ENCODE results near the gene TPP1. TPM values are rescaled to one million over a fixed set of nuclear protein-coding genes. Genes with fewer than 3 reads are reported as not detected.

TPP1 gene
- total RNA-seq, 1 experiment from 2014 or later, result 61.7 TPM

- BruUV-seq (replicated peaks), result no TSS peak
- POLR2A ChIA-PET, result no interaction called here
These were observed 31.2 kb downstream of the TPP1 start for GRCh38 chr11:6588018-6588417.

DNA sequence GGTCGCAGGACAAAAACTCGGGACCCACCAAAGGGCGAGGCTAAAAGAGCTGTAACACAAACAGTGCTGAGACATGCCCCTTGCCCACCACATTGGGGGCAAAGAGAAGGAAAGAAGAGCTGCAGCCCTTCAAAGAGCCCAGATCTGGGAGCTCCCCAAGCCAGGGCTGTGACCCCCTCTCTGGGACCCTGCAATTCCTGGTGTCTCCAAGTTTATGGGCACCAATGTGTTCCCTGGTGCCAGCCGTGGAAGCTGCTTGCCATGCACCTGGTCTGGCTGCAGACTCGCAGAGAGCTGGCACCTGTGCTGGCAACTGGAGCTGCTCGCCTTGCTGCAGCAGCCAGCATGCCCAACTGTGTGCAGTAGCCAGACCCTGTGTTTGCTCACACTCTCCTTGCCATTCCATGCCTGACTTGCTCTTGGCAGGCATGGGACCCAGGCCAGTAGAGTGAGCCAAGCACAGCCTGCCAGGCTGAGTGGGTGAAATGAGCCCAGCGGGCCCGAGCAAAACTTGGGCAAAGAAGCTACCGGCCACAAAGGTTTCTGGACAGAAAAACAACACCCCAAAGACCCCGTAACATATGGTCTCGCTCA is 31.8 kb downstream of the TPP1 start:
- POLR2A ChIA-PET, result no interaction called here
- DNase-seq, result no peak

More at GRCh38 chr11:6588018-6588417, 31.2 kb downstream of the TPP1 start:
- Mint-ChIP-seq H3K27ac (ENCODE audit: unreplicated experiment) (no peak overlapping the region), H3K9me3 (ENCODE audit: unreplicated experiment) (peaks cover 20% of the 10 kb centered on the region), H3K4me1 (ENCODE audit: low read depth, unreplicated experiment) (no peaks in the 10 kb centered on the region), H3K36me3 (ENCODE audit: insufficient read depth, unreplicated experiment) (peaks cover 8% of the 10 kb centered on the region), H3K4me3 (ENCODE audit: unreplicated experiment) (no peak overlapping the region), H3K27me3 (ENCODE audit: insufficient read depth, unreplicated experiment) (no peaks in the 10 kb centered on the region)
- Histone ChIP-seq H3K9me3 (peaks cover 8% of the 10 kb centered on the region; the same call in 1 of the 2 replicates), H3K36me3 (ENCODE audit: control insufficient read depth, insufficient read depth, low read length) (no peaks in the 10 kb centered on the region; the same call in 1 of the 2 replicates), H3K4me3 (ENCODE audit: low read depth, low read length) (no peak overlapping the region), H3K4me1 (no peaks in the 10 kb centered on the region), H3K27me3 (replicated peaks; ENCODE audit: control insufficient read depth, insufficient read depth, low read length) (no peaks in the 10 kb centered on the region)
- no peak for DNase-seq
- CTCF ChIA-PET, result no interaction called here
- intact Hi-C loops (cut with micrococcal nuclease; ENCODE audit: unreplicated experiment), result no loop called here
- no peak for TF ChIP-seq CTCF (IDR thresholded peaks at IDR 0.05; ENCODE audit: insufficient read depth in 1 of 2, low read depth in 1 of 2, low read length in 1 of 2, severe bottlenecking in 1 of 2, unreplicated experiment in 1 of 2)

More for the DNA sequence above, 31.8 kb downstream of the TPP1 start:
- Mint-ChIP-seq H3K27ac (ENCODE audit: unreplicated experiment) (no peak overlapping the region), H3K9me3 (ENCODE audit: unreplicated experiment) (peaks cover 26% of the 10 kb centered on the region), H3K4me1 (ENCODE audit: low read depth, unreplicated experiment) (no peaks in the 10 kb centered on the region), H3K4me3 (ENCODE audit: unreplicated experiment) (no peak overlapping the region), H3K36me3 (ENCODE audit: insufficient read depth, unreplicated experiment) (peaks cover 8% of the 10 kb centered on the region), H3K27me3 (ENCODE audit: insufficient read depth, unreplicated experiment) (no peaks in the 10 kb centered on the region)
- intact Hi-C loops (cut with micrococcal nuclease; ENCODE audit: unreplicated experiment), result no loop called here
- Histone ChIP-seq H3K4me3 (ENCODE audit: low read depth, low read length) (no peak overlapping the region), H3K4me1 (no peaks in the 10 kb centered on the region), H3K27me3 (replicated peaks; ENCODE audit: control insufficient read depth, insufficient read depth, low read length) (no peaks in the 10 kb centered on the region), H3K9me3 (peaks cover 8% of the 10 kb centered on the region), H3K36me3 (ENCODE audit: control insufficient read depth, insufficient read depth, low read length) (no peaks in the 10 kb centered on the region; the same call in 1 of the 2 replicates)
- no TSS peak for BruUV-seq (replicated peaks)
- TF ChIP-seq CTCF (IDR thresholded peaks at IDR 0.05; ENCODE audit: insufficient read depth in 1 of 2, low read depth in 1 of 2, low read length in 1 of 2, severe bottlenecking in 1 of 2, unreplicated experiment in 1 of 2), result no peak
- CTCF ChIA-PET, result no interaction called here
